K562 (cell line): ENCODE measurements around the gene PPIL4.

Source experiments
- CTCF ChIP-seq, 3 experiments: IDR thresholded peaks in 2 of 3; conservative IDR thresholded peaks in 1 of 3; 2 replicates each; pipeline ENCODE4 v1.5.1; 2011 to 2012; ENCODE audit warnings: low read length in 3 of 3, mild to moderate bottlenecking in 3 of 3, control low read depth in 2 of 3, improper control_type of control experiment in 1 of 3, inconsistent platforms in 1 of 3, low read depth in 1 of 3, mixed read lengths in 1 of 3, moderate library complexity in 1 of 3; ENCODE audit not compliant: insufficient read depth in 2 of 3
- E2F5 ChIP-seq: sonication (generic); formaldehyde crosslinking; IDR thresholded peaks from 2 replicates; pipeline ENCODE4 v1.8.0; 2022; ENCODE audit warnings: mild to moderate bottlenecking, missing genetic modification reagents
- RAD21 ChIP-seq, 2 experiments: fragments of 250-450 bp in 1 of 2; fragments of 450-650 bp in 1 of 2; sonication (Bioruptor Pico) in 1 of 2; formaldehyde crosslinking in 1 of 2; IDR thresholded peaks in 1 of 2; conservative IDR thresholded peaks in 1 of 2; 2 replicates each; pipeline versions ENCODE4 v1.4.0 to v1.8.0; 2020 to 2022; ENCODE audit warnings: mild to moderate bottlenecking in 2 of 2, moderate library complexity in 1 of 2
- WHSC1 ChIP-seq: IDR thresholded peaks from one replicate; pipeline ENCODE4 v1.6.1; 2012; ENCODE audit warnings: low read length, control low read depth, inconsistent platforms
- ZBTB40 ChIP-seq, 2 experiments: fragments of 450-650 bp in 1 of 2; sonication (generic) in 1 of 2; formaldehyde crosslinking in 1 of 2; IDR thresholded peaks; 2 replicates each; pipeline versions ENCODE4 v1.7.1 to v1.9.0; 2016 to 2022; ENCODE audit warnings: inconsistent platforms in 1 of 2, mild to moderate bottlenecking in 1 of 2, missing genetic modification reagents in 1 of 2
- ZNF253 ChIP-seq: fragments of 250-450 bp; sonication (Bioruptor Pico); conservative IDR thresholded peaks from 2 replicates; pipeline ENCODE4 v1.6.1; 2021; ENCODE audit warnings: mild to moderate bottlenecking

GRCh38 chr6:149488815-149489214 is 57.0 kb downstream of the PPIL4 start:
- TF ChIP-seq CTCF (IDR thresholded peaks at IDR 0.05 in 2 of 3, conservative IDR thresholded peaks at IDR 0.05 in 1 of 3; ENCODE audit: insufficient read depth in 2 of 3, low read depth in 1 of 3, low read length in 3 of 3) (no peak), E2F5 (CRISPR knock-in tag) (no peak), ZNF253 (CRISPR knock-in tag) (no peak), ZBTB40 (IDR thresholded peaks at IDR 0.05) (no peak), ZBTB40 (CRISPR knock-in tag; IDR thresholded peaks at IDR 0.05) (no peak), RAD21 (CRISPR knock-in tag; conservative IDR thresholded peaks at IDR 0.05 in 1 of 2, IDR thresholded peaks at IDR 0.05 in 1 of 2) (no peak), WHSC1 (no peak)
